ENCODE measurements around the gene BRD9. TPM values are rescaled to one million over a fixed set of nuclear protein-coding genes. Genes with fewer than 3 reads are reported as not detected.
"Not testable (repeated sequence)": the region's sequence is repeated elsewhere in the genome, so short reads cannot be mapped to it uniquely, and the experiment has no call there.

The BRD9 gene
- total RNA-seq, 1 donor from 2014 or later = 25.9 TPM

GRCh38 chr5:926417-927171, 34.0 kb upstream of the BRD9 start:
- peak; percentile 74 for DNase-seq (ENCODE audit: low spot score)
- intact Hi-C loops (cut with DNase I) = loop anchor here (10.0 kb wide), 1 partner anchor 88 kb away; no protein-coding TSS in a partner anchor

GRCh38 chr5:923281-923873, 30.8 kb upstream of the BRD9 start:
- intact Hi-C loops (cut with DNase I) = loop anchor here (2.0 to 10.0 kb wide), 4 partner anchors 91 to 724 kb away; no protein-coding TSS in a partner anchor
- DNase-seq (ENCODE audit: low spot score) = no peak

DNA sequence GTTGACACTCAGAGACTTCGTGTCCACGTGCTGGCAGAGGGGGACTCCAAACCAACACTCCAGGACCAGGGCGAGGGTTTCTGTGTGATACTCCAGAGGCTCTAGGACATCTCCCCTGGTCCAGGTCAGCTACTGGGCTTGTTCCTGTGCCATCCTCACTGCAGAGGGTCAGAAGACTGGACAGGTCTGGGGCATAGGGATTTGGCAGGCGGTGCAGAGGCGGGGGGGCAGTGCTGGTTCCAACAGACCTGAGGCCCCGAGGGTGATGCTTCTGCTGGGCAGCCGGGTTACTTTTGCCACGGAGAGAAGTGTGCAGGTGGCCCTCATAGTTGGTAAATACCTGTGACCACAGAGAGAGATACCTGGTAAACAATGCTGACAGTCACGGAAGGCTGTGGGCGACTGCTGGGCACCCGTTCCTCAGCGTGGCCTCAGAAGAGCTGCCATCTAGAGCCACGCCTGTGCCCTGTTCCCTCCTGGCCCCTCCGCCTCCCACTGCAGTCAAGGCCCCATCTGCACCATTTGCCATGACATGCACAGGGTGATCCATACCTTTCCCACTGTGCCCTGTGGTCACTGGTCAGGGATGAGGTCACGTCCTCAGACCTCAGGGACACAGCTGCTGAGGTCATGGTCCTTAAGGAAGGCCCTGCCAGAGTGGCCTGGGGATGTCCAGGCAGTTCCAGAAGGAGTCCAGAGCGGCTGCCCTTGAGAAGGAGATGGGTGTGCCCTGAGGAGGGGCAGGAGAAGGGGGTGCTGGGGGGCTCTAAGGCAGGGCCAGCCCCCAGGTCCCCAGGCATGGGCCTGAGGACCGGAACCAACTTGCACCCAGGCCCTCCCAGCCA, 30.1 kb upstream of the BRD9 start:
- intact Hi-C loops (cut with DNase I) = loop anchor here (2.0 to 10.0 kb wide), 4 partner anchors 92 to 725 kb away; no protein-coding TSS in a partner anchor
- DNase-seq (ENCODE audit: low spot score) = no peak

DNA sequence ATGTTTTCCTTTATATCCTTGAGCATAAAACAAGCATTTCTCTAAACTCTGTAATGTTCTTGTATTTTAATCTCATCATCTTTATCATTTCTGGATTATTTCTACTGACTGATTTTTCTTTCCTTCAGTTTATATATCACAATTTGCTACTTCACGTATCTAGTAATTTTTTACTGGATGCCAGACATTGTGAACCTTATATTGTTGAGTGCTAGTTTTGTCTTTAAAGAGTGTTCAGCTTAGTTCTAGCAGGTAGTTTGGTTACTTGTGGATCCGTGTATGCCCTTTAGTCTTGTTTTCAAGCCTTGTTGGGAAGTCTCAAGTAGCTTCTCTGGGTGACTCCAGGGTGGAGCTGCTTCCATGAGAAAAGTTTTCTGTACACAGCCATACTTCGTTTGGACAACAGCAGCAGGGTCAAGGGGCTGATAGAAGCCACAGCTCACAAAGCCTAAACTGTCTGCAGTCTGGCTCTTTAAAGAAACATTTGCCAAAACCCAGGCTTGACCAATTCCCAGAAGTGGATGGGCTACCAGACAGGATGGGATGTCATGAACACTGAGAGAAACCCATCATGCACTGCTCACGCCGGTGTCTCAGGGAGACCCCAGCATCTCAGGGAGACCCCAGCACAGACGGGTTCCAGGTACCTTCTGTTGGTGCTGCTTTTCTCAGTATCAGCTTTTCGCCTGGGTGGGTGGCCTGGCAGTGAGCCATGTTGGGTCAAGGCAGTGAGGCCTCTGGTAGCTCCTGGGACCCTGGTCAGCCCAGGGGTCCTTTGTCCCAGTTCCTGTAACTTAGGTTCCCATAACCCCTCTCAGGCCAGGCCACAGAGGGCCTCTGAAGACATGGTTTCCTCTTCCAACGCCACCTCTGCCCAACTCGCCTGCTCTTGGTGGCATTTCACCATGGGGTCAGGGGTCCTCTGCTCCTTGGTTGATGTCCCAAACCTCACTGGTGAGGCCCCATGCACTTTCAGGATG, 29.1 kb upstream of the BRD9 start:
- DNase-seq (ENCODE audit: low spot score) = no peak
- intact Hi-C loops (cut with DNase I) = loop anchor here (2.0 to 10.0 kb wide), 4 partner anchors 93 to 726 kb away; no protein-coding TSS in a partner anchor

DNA sequence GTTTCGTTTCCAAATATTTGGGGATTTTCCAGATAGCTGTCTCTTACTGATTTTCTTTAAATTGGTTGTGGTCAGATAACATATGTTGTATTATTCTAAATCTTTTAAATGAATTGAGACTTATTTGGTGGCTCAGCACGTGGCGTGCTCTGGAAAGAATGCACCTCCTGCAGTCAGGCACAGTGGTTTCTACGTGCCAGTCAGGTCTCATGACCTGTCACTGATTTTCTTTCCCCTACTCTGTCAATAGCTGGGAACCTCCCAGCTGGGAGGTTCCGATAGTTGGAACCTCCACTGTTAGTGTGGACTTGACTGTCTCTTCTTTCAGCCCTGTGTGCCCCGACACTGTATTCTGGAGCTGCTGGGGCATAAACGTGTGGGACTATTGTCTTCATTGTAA, 27.7 kb upstream of the BRD9 start:
- DNase-seq (ENCODE audit: low spot score) = no peak
- intact Hi-C loops (cut with DNase I) = loop anchor here (5.0 to 10.0 kb wide), 2 partner anchors 94 to 727 kb away; no protein-coding TSS in a partner anchor

DNA sequence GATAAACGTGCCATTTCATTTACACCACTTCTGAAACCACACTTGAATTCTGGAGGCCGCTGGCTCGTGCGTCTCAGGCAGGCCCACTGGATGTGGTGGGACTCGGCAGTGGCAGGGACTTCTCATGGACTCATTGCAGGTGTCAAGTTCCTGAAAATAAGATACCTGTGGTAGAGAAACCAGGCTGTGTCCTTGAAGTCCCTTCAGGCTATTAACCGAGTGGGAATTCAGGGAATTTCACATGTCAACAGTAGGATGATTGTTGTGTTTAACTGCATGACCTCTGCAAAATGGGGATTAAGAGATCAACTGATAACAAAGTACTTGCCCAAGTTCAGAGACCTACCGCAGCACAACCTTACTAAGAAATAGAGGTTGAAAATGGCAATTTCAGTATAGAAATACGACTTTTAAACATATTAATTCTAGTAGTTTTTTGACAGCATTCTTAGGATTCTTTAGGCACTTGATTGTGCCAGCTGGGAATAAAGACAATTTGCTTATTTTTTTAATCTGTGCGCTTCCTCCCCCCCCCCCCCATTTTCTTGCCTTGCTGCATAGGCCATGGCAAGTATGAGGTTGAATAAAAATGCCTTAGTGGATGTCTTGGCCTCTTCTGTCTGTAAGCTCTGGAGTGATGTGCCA, 26.9 kb upstream of the BRD9 start:
- intact Hi-C loops (cut with DNase I) = no loop called here
- DNase-seq (ENCODE audit: low spot score) = no peak

DNA sequence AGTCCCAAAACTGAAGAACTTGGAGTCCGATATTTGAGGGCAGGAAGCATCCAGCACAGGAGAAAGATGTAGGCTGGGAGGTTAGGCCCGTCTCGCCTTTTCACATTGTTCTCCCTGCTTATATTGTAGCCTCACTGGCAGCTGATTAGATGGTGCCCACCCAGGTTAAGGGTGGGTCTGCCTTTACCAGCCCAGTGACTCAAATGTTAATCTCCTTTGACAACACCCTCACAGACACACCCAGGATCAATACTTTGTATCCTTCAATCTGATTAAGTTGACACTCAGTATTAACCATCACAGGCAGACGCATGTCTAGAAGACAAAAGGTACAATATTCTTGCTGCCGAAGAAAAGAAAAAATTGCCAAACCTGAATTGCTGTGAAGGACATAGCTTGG, 26.1 kb upstream of the BRD9 start:
- DNase-seq (ENCODE audit: low spot score); intact Hi-C loops (cut with DNase I): not testable (repeated sequence)

GRCh38 chr5:916441-917293, 24.1 kb upstream of the BRD9 start:
- intact Hi-C loops (cut with DNase I) = no loop called here
- no peak for DNase-seq (ENCODE audit: low spot score)

DNA sequence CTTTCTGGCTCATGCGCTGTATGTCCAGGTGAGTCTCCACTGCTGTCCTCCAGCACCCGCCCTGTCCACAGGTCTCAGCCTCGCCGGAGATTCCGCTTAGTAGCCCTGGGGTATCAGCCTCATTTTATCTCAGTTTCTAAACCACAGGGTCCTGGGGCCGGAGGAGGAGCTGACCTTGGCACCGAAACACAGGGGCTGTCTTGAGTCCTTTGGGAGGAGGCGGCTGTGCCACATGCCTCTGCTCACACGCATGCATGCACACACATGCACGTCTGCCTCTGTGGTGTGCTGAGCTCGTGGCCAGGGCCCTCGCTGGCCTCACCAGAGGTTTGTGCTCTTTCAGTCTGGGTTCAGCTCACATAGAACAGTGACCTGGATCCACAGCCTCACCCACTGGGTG, 23.3 kb upstream of the BRD9 start:
- intact Hi-C loops (cut with DNase I) = no loop called here
- no peak for DNase-seq (ENCODE audit: low spot score)

GRCh38 chr5:915346-915745, 22.7 kb upstream of the BRD9 start:
- intact Hi-C loops (cut with DNase I) = not testable (repeated sequence)

DNA sequence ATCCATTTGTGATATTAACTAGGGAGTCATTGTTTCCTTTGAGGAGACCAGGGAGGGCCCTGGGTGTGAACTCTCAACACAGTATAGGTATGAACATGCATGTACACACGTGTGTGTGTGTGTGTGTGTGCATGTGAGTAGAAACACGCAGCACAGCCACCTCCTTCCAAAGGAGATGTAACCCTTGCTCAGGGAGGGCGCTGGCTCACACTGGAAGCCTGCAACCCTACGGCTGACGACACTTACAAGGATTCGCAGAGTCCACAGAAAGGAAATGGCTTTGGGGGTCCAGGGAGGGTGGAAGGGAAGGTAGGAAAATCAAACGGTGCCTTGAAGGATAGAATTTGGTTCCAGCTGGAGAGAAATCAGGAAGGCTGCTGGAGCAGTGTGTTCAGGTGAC, 22.0 kb upstream of the BRD9 start:
- intact Hi-C loops (cut with DNase I) = loop anchor here (5.0 kb wide), 1 partner anchor 823 kb away; no protein-coding TSS in a partner anchor
- peak; percentile 39 for DNase-seq (ENCODE audit: low spot score)

More at GRCh38 chr5:915346-915745, 22.7 kb upstream of the BRD9 start:
- peak; percentile 46 for DNase-seq (ENCODE audit: low spot score)

DNA sequence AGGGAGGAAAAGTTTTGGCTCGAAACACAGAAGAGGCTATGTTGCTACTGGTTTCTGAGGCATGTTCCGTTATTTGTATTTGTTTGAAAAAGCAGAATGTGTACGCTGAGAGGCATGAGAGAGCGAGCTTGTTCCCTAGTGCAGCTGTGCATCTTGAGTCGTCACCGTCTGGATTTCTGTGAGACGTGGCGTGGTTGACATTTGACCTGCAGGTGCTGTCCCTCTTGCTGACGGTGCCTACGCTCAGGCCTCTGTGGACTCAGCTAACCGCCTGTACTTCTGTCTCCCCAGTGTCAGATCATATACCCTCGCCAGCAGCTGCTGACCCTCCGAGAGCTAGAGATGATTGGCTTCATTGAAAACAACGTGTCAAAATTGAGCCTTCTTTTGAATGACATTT, 21.6 kb upstream of the BRD9 start:
- intact Hi-C loops (cut with DNase I) = loop anchor here (5.0 kb wide), 1 partner anchor 823 kb away; no protein-coding TSS in a partner anchor
- peak; percentile 62 for DNase-seq (ENCODE audit: low spot score)

- intact Hi-C loops (cut with DNase I) = loop anchor here (5.0 kb wide), 1 partner anchor 825 kb away; no protein-coding TSS in a partner anchor
- no peak for DNase-seq (ENCODE audit: low spot score)
Observed at GRCh38 chr5:912280-913091, 19.9 kb upstream of the BRD9 start.

DNA sequence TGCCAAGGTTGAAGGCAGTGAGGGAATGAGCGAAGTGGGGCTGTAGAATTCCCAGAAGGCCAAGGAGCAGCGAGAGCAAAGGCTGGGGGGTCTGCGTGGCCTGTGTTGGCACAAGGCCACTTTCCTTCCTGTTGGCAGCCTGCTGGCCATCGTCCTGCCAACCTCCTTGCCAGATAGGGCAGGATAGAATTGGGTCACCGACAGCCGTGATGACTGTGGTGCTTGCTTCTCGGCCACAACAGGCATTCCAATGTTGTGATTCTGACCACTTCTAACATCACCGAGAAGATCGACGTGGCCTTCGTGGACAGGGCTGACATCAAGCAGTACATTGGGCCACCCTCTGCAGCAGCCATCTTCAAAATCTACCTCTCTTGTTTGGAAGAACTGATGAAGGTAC, 19.0 kb upstream of the BRD9 start:
- no peak for DNase-seq (ENCODE audit: low spot score)
- intact Hi-C loops (cut with DNase I) = loop anchor here (5.0 kb wide), 1 partner anchor 826 kb away; no protein-coding TSS in a partner anchor

DNA sequence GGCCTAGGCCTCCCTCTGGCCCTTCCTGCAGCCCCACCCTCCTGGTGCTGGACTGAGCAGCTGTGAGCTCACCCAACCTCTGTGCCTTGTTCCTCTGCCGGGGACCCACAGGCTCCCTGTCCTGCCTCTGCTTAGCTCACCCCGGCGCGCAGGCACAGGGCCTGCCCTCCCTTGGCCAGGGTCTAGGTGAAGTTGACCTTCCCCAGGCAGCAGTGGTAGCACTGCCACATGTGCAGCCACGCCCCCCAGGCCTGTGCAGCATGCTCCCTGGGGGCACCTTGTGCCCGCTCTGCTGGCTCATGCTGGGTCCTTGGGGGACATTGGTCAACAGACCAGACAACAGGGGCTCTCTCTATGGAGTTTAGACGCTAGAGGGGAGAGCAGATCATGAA, 18.2 kb upstream of the BRD9 start:
- no peak for DNase-seq (ENCODE audit: low spot score)
- intact Hi-C loops (cut with DNase I) = loop anchor here (5.0 kb wide), 1 partner anchor 827 kb away; no protein-coding TSS in a partner anchor
